ENCODE measurements around the gene RDH12. TPM values are rescaled to one million over a fixed set of nuclear protein-coding genes. Genes with fewer than 3 reads are reported as not detected.
A peak's percentile ranks its signal among the peaks of the same experiment; 100 is the strongest.

The RDH12 gene
- total RNA-seq, 3 donors from 2014 or later = not detected

DNA sequence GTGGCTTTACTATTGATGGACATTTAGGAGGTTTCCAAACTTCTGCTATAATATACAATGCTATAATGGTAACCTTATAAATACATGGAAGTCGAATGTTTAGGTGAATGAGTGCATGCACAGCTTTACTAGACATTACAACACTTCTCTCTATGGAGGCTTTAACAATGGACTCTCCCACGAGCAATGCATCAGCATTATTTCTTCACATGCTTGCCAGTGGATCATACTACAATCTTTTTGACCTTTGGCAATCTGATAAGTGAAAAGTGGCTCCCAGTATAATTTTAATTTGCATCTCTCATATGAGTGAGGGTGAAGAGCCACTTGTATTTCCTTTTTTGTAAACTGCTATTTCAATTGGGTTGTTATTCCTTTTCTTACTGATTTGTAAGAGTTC, 18.2 kb downstream of the RDH12 start:
- TF ChIP-seq, protein P1, sequence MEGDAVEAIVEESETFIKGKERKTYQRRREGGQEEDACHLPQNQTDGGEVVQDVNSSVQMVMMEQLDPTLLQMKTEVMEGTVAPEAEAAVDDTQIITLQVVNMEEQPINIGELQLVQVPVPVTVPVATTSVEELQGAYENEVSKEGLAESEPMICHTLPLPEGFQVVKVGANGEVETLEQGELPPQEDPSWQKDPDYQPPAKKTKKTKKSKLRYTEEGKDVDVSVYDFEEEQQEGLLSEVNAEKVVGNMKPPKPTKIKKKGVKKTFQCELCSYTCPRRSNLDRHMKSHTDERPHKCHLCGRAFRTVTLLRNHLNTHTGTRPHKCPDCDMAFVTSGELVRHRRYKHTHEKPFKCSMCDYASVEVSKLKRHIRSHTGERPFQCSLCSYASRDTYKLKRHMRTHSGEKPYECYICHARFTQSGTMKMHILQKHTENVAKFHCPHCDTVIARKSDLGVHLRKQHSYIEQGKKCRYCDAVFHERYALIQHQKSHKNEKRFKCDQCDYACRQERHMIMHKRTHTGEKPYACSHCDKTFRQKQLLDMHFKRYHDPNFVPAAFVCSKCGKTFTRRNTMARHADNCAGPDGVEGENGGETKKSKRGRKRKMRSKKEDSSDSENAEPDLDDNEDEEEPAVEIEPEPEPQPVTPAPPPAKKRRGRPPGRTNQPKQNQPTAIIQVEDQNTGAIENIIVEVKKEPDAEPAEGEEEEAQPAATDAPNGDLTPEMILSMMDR (IDR thresholded peaks at IDR 0.05) = no peak
- Histone ChIP-seq H3K4me3 (no peak overlapping the region), H3K4me1 (ENCODE audit: low read depth) (peaks cover 5% of the 10 kb centered on the region), H3K36me3 (ENCODE audit: low read depth) (no peaks in the 10 kb centered on the region), H3K9me3 (no peaks in the 10 kb centered on the region)
- intact Hi-C loops (cut with DNase I, micrococcal nuclease) = no loop called here
- DNase-seq = no peak
- no peak for ATAC-seq

DNA sequence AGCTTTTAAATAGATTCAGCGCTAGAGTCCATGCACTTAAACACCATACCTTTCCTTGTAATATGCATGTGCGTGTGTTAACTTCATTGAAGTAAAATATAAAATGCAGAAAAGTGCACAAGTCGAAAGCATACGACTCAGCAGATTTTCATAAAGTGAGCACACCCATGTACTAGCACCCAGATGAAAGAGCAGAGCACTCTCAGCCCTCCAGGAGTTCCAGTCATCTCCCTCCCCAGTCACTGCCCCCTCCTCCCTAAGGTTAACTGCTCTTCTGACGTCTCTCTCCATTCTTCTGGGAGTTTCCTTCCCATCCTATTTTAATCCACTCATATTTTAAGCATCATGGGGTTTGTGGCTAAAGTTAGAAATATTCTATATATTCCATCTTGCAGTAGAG, 20.2 kb downstream of the RDH12 start:
- TF ChIP-seq, protein P1 (IDR thresholded peaks at IDR 0.05) = no peak
- H3K4me3 ChIP-seq = no peak overlapping the region

DNA sequence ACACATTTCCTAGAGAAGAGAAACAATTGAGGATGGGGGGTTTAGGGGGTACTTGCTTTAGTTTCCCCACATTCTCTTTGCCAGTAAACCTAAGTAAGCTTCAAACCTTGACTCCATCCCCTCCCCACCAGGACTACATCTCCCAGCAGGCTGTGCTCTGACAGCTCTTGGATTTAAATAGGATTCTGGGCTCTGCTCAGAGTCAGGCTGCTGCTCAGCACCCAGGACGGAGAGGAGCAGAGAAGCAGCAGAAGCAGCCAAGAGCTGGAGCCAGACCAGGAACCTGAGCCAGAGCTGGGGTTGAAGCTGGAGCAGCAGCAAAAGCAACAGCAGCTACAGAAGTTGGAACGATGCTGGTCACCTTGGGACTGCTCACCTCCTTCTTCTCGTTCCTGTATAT, 20.6 kb downstream of the RDH12 start:
- DNase-seq (peak in 1 of 3 donors; percentile 19), ATAC-seq (peak; percentile 24)
- intact Hi-C loops (cut with DNase I, micrococcal nuclease) = no loop called here
- Histone ChIP-seq H3K9me3 (no peaks in the 10 kb centered on the region), H3K4me3 (no peak overlapping the region), H3K36me3 (ENCODE audit: low read depth) (no peaks in the 10 kb centered on the region), H3K4me1 (ENCODE audit: low read depth) (peaks cover 5% of the 10 kb centered on the region)
- TF ChIP-seq, protein P1 (IDR thresholded peaks at IDR 0.05) = no peak

More for the DNA sequence above, 20.2 kb downstream of the RDH12 start:
- Histone ChIP-seq H3K9me3 (no peaks in the 10 kb centered on the region), H3K4me1 (ENCODE audit: low read depth) (peaks cover 5% of the 10 kb centered on the region), H3K36me3 (ENCODE audit: low read depth) (no peaks in the 10 kb centered on the region)
- intact Hi-C loops (cut with DNase I, micrococcal nuclease) = no loop called here
- DNase-seq (no peak), ATAC-seq (no peak)

DNA sequence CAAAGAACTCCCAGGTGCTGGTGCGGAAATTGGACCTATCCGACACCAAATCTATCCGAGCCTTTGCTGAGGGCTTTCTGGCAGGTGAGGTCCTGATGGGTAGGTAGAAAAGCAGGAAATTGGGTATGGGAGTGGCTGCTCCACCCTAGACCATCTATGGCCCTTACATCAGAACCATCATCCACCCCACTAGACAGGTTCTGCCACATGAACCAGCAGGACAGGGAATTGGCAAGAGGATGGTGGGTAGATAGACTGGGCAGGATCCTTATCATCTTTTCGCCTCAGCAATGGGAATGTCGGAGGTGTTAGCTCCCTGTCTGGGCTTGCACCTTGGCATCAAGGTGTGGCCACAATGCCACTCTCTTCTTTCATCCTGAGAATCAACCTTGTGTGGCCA, 23.5 kb downstream of the RDH12 start:
- TF ChIP-seq, protein P1 (IDR thresholded peaks at IDR 0.05) = no peak
- peaks cover 3% of the 10 kb centered on the region for H3K4me1 ChIP-seq (ENCODE audit: low read depth)
- ATAC-seq (no peak), DNase-seq (no peak)
- intact Hi-C loops (cut with DNase I, micrococcal nuclease) = no loop called here
- no peaks in the 10 kb centered on the region for H3K9me3 ChIP-seq
- H3K4me3 ChIP-seq = no peak overlapping the region
- H3K36me3 ChIP-seq (ENCODE audit: low read depth) = no peaks in the 10 kb centered on the region

DNA sequence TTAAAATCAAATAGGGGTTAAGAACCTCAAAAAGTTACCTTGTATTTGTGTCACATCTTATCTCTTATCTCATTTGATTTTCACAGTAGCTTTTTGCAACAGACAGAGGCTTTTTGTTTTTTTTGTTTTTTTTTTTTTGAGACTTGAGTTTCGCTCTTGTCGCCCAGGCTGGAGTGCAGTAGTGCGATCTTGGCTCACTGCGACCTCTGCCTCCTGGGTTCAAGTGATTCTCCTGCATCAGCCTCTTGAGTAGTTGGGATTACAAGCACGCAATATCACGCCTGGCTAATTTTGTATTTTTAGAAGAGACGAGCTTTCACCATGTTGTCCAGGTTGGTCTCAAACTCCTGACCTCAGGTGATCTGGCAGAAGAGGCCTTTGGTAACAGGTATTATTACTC, 25.7 kb downstream of the RDH12 start:
- DNase-seq = no peak

More for the DNA sequence above, 25.7 kb downstream of the RDH12 start:
- Histone ChIP-seq H3K4me3 (no peak overlapping the region), H3K4me1 (ENCODE audit: low read depth) (peaks cover 3% of the 10 kb centered on the region), H3K9me3 (no peaks in the 10 kb centered on the region), H3K36me3 (ENCODE audit: low read depth) (no peaks in the 10 kb centered on the region)
- intact Hi-C loops (cut with DNase I, micrococcal nuclease) = no loop called here
- TF ChIP-seq, protein P1 (IDR thresholded peaks at IDR 0.05) = no peak
- no peak for ATAC-seq

Measured in mucosa of descending colon (tissue), 3 donors.